ENCODE data around the gene ZNF441.

ZNF441 gene

GRCh38 chr19:11737964-11738745 lies 28.6 kb upstream of the ZNF441 start:
- TF ChIP-seq CTCF (IDR thresholded peaks at IDR 0.05; ENCODE audit: borderline replicate concordance, control extremely low read depth, extremely low read depth, insufficient read depth, missing control alignments) = peak; percentile 24
- DNase-seq (ENCODE audit: low spot score) = peak; percentile 64
- in situ Hi-C loops (cut with MboI; ENCODE audit: low sequenced_read_pairs, unreplicated experiment) = no loop called here

GRCh38 chr19:11738746-11739620 lies 27.8 kb upstream of the ZNF441 start, which contains the start of gene ZNF823:
Gene ZNF823 (minus strand): TSS chr19:11738946. CDS start chr19:11738819, 127 bp downstream.
- DNase-seq (ENCODE audit: low spot score) = peak; percentile 96
- in situ Hi-C loops (cut with MboI; ENCODE audit: low sequenced_read_pairs, unreplicated experiment) = no loop called here
- TF ChIP-seq CTCF (IDR thresholded peaks at IDR 0.05; ENCODE audit: borderline replicate concordance, control extremely low read depth, extremely low read depth, insufficient read depth, missing control alignments) = no peak

GRCh38 chr19:11745869-11746268 lies 20.9 kb upstream of the ZNF441 start:
- TF ChIP-seq CTCF (IDR thresholded peaks at IDR 0.05; ENCODE audit: borderline replicate concordance, control extremely low read depth, extremely low read depth, insufficient read depth, missing control alignments) = no peak
- DNase-seq (ENCODE audit: low spot score) = no peak
- in situ Hi-C loops (cut with MboI; ENCODE audit: low sequenced_read_pairs, unreplicated experiment) = no loop called here

- DNase-seq (ENCODE audit: low spot score) = no peak
- no peak for TF ChIP-seq CTCF (IDR thresholded peaks at IDR 0.05; ENCODE audit: borderline replicate concordance, control extremely low read depth, extremely low read depth, insufficient read depth, missing control alignments)
- in situ Hi-C loops (cut with MboI; ENCODE audit: low sequenced_read_pairs, unreplicated experiment) = no loop called here
Observed at GRCh38 chr19:11747277-11747676, 19.5 kb upstream of the ZNF441 start.

GRCh38 chr19:11749751-11750150 lies 17.0 kb upstream of the ZNF441 start:
- TF ChIP-seq CTCF (IDR thresholded peaks at IDR 0.05; ENCODE audit: borderline replicate concordance, control extremely low read depth, extremely low read depth, insufficient read depth, missing control alignments) = no peak
- DNase-seq (ENCODE audit: low spot score) = no peak
- in situ Hi-C loops (cut with MboI; ENCODE audit: low sequenced_read_pairs, unreplicated experiment) = no loop called here

GRCh38 chr19:11752244-11752736 lies 14.5 kb upstream of the ZNF441 start:
- no peak for TF ChIP-seq CTCF (IDR thresholded peaks at IDR 0.05; ENCODE audit: borderline replicate concordance, control extremely low read depth, extremely low read depth, insufficient read depth, missing control alignments)
- in situ Hi-C loops (cut with MboI; ENCODE audit: low sequenced_read_pairs, unreplicated experiment) = no loop called here
- DNase-seq (ENCODE audit: low spot score) = no peak
